Stimulated activated CD8-positive, alpha-beta memory T cell treated with anti-CD3 and anti-CD28 coated beads, Interleukin-4, amount 100 ng/mL, for 24 hours (primary cell): Measurements from ENCODE around the gene PLIN4.

Source experiments
- DNase-seq: peaks from one replicate; pipeline ENCODE4 v3.0.0-alpha.2; 2020; ENCODE audit warnings: low read depth

The PLIN4 gene

GRCh38 chr19:4505570-4506448, 12.5 kb downstream of the PLIN4 start:
- DNase-seq = no peak

- DNase-seq = no peak
Measured at GRCh38 chr19:4504891-4505569, 13.3 kb downstream of the PLIN4 start.

- no peak for DNase-seq
Measured at GRCh38 chr19:4504297-4504701, 14.0 kb downstream of the PLIN4 start.

DNA sequence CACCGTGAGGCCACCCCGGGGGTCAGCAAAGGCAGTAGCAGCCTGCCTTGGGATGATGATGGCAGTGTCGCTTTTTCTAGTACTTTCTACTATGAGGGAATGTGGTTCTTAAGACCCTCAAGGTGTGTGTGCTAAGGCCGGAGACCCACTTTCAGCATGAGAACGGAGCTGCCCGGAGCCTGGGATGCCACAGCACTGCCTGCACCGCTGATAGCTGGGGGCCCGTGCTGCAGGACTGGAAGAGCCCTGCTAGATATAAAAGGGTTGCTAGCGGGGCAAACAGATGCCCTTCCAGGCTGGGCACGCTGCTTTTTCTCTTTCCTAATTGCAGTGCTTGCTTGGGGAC, 14.5 kb downstream of the PLIN4 start:
- DNase-seq = no peak

DNA sequence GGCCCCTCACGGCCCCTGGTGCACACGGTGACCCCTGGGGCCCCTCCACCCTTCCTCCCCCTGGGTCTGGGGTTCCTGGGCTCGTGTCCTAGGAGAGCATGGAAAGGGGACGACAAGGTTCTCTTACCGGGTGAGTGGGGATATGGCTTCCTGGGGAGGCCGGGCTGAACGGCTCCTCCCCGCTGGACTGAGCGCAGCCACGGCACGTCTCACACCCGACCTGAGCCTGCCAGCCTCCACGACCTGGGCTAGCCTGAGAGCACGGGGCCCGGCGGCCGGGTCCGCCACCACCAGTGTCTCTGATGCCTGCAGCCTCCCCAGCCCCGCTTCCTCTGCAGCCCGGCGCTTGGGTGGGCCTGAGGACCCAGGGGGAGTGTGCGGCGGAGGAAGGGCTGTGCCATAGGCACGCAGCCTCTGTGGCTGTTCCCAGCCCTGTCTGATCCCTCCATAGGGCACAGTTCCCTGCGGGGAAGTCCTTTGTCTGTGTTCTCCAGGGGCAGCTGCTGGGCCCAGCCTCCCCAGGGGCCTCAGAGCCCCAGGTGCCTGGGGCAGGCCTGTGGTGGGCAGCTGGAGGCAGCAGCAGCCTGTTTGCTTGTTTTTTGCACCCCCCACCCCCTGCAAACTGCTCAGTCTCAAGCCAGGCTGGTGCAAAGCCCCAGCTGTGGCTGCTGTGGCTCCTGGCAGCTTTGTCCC, 15.0 kb downstream of the PLIN4 start:
- no peak for DNase-seq

- DNase-seq = no peak
Measured at GRCh38 chr19:4502282-4503131, 15.8 kb downstream of the PLIN4 start.

DNA sequence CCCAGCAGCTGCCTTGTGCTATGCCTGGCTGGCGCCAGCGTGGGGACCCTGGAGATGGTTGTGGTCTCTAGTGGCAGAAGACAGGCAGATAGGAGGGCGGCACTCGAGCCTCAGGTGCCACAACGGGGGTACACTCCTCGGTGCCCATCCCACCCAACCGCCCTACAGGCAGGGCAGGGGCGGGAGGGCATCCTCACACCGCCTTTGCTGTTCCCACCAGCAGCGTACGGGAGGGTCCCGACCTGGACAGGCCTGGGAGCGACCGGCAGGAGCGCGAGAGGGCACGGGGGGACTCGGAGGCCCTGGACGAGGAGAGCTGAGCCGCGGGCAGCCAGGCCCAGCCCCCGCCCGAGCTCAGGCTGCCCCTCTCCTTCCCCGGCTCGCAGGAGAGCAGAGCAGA, 16.6 kb downstream of the PLIN4 start:
- no peak for DNase-seq

DNA sequence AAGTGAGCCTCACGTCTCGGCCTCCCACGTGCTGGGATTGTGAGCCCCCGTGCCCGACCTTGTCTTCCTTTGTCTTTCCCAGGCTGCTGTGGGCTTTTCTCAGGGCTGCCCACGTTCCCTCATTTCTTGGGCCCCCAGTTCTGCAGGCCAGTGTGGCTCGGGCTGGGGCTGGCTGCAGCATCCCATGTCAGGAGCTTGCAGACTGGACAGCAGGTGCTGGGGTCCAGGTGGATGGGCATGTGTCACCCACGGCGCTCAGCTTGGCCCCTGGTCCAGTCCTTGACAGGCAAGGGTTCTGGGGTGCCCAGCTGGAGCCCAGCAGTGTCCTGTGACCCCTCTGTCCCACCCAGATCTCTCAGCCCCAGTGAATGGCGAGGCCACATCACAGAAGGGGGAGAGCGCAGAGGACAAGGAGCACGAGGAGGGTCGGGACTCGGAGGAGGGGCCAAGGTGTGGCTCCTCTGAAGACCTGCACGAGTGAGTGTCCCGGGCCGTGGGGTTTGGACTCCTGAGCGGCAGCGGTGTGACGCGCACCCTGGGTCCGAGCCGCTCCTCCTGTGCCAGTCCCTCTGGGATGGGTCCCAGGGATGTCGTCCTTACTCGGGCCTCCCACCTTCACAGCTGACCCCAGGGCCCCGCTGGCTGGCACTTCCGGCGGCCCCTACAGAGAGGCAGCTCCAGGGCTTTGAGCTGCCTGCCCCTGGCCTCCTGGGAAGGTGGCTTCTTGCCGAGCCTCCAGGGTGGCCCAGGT, 17.3 kb downstream of the PLIN4 start:
- DNase-seq = no peak

DNA sequence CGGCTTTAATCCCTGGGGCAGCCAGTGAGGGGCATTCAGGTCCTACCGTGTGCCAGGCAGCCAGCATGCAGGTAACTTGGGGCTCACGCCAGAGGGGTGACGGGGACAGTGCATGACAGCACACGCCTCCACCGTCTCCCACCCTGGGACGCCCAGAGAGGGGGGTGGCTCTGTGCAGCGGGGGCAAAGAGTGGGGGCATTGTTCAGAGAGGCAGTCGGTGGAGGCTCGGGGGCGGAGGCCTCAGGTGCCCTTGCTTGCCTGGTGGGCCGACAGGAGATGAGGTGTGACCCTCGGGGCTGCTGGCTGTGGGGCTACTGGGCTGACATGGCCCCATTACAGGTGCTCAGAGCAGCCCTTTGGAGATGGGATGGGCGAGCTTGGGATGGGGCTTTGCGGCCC, 18.4 kb downstream of the PLIN4 start:
- no peak for DNase-seq

- DNase-seq = no peak
Measured at GRCh38 chr19:4499318-4499717, 19.0 kb downstream of the PLIN4 start.

DNA sequence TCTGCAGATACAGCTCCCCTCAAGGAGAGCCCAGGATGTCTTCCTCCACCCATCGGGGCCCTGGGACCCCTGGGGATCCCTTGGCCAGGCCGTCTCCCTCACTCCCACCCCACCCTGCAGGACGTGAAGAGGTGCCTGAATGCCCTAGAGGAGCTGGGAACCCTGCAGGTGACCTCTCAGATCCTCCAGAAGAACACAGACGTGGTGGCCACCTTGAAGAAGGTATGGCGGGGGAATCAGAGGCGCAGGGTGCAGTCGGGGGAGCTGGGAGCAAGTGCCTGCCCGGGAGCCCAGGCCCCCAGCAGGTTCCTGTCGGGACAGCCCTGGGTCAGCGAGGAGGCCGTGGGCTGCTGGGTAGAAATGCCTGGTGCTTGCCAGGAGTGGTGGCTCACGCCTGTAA, 19.6 kb downstream of the PLIN4 start:
- DNase-seq = no peak

DNA sequence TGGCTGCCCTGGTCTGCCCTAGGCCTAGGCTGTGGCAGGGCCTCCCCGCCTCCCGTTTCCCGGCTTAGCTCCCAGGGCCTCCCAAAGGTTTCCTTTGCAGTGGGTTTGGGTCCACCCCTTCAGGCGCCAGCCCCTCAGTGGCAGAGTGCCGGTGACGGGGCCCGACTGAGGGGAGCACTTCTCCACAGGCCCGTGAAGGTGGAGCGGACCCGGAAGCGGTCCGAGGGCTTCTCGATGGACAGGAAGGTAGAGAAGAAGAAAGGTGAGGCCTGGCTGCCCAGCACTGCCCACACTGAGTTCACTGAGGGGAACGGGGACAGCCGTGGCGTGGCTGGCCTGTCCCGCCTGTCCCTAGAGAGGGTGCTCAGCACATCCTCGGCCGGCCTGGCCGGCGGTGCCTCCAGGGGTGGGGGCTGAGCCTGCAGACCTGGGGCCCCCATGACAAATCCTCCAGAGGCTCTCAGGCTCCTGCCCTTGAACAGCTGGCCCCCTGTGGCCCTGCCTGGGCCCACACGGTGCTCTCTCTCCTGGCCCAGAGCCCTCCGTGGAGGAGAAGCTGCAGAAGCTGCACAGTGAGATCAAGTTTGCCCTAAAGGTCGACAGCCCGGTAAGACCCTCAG, 20.4 kb downstream of the PLIN4 start:
- DNase-seq = no peak

DNA sequence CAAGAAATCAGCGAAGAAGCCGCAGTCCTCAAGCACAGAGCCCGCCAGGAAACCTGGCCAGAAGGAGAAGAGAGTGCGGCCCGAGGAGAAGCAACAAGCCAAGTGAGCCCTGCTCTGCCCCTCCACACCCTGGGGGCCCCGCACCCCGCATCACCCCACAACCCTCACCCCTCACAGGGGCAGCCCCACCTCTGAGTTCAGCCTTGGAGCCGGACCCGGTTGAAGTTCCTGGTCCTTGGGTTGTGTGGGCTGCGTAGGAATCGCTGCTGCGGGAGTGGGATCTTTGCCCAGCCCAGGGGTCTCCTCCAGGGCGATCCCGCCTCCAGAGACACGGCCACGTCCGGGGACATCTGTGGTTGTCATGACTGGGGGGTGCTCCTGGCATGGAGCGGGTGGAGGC, 22.0 kb downstream of the PLIN4 start:
- DNase-seq = no peak

DNA sequence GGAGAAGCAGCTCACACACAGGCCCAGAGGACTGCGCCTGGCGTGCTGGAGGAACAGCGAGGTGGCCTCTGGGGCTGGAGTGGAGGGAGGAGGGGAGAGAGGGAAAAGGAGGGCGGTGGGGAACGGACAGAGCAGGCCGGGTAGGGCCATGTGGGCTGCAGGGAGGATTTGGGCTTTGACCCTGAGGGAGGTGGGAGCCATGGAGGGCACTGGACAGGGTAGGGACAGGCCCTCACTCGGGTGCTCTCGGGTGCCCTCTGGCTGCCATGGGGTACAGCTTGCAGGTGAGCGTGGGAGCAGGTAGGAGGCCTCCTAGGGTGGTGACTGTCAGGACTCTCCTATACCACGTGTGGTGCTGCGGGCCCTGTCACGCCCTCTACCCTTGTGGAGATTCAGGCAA, 22.8 kb downstream of the PLIN4 start:
- no peak for DNase-seq

GRCh38 chr19:4494691-4495064, 23.6 kb downstream of the PLIN4 start:
- no peak for DNase-seq

- no peak for DNase-seq
Measured at GRCh38 chr19:4493929-4494690, 24.2 kb downstream of the PLIN4 start.

DNA sequence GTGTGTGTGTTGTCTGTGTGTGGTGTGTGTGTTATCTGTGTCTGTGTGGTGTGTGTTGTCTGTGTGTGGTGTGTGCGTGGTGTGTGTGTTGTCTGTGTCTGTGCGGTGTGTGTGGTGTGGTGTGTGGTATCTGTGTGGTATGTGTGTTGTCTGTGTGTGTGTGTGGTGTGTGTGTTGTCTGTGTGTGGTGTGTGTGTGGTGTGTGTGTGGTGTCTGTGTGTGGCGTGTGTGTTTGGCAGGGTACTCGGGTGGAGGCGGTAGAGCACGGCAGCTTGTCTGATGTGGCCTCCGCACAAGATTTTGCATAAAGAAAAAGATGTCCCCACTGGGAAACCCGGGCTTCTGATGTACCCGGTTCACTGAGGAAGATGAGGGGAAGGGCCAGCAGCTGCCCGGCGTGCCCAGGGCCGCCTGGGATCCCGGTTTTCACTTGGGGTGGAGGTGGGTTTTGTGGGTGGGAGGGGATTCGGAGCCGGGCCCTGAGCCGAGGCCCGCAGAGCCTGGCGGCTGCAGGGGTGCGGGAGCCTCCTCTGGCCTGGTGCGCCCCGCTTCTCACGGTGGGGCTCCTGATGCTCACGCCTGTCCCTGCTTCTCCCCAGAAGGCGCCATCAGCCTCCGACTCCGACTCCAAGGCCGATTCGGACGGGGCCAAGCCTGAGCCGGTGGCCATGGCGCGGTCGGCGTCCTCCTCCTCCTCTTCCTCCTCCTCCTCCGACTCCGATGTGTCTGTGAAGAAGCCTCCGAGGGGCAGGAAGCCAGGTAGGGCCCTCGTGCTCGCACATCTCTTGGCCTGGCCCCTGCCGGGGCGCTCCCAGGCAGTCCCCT, 25.0 kb downstream of the PLIN4 start:
- DNase-seq = no peak

GRCh38 chr19:4492337-4493103, 25.8 kb downstream of the PLIN4 start:
- DNase-seq = no peak

- no peak for DNase-seq
Measured at GRCh38 chr19:4491446-4491845, 26.8 kb downstream of the PLIN4 start.
